ENCODE measurements around the gene EED.

DNA sequence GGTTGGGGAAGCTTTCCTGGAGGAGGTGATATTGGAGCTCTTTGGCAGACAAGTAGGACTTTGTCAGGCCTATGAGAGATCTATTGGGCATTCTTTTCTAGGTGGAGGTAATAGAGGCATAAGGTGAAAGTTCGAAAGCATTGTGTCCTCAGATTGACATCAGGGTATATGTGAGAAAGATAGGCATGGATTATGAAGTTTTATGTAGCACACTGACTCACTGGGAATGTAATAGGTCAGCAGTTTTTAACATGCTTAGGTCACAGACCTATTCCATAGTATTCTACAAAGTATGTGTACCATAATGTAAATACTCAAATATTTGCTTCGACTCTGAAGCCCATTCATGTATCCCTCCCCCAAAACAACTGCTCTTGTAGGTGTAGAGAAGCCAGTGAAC, 69.2 kb downstream of the EED start:
- TF ChIP-seq EZH2 (IDR thresholded peaks at IDR 0.05; ENCODE audit: insufficient read depth, poor library complexity, severe bottlenecking) (no peak), EZH2phosphoT487 (IDR thresholded peaks at IDR 0.05; ENCODE audit: insufficient read depth, low read depth) (no peak)

Measured in GM23248 (cell line).